ENCODE results near the gene SH3RF2. TPM values are rescaled to one million over a fixed set of nuclear protein-coding genes. Genes with fewer than 3 reads are reported as not detected.

Gene SH3RF2
- total RNA-seq, 4 donors from 2014 or later: 39.6 to 118 (median 96.0) TPM

- H3K4me1 ChIP-seq: no peaks in the 10 kb centered on the region
- H3K4me3 ChIP-seq: no peak overlapping the region
- no peaks in the 10 kb centered on the region for H3K36me3 ChIP-seq
- no peaks in the 10 kb centered on the region for H3K27me3 ChIP-seq
- no peaks in the 10 kb centered on the region for H3K9me3 ChIP-seq
- TF ChIP-seq POLR2A (IDR thresholded peaks at IDR 0.05) (no peak), CTCF (IDR thresholded peaks at IDR 0.05) (no peak)
- no peak for DNase-seq
- H3K27ac ChIP-seq: no peak overlapping the region
Observed at GRCh38 chr5:146081556-146081955, 145.2 kb downstream of the SH3RF2 start.

- Histone ChIP-seq H3K27ac (no peak overlapping the region), H3K9me3 (no peaks in the 10 kb centered on the region), H3K27me3 (no peaks in the 10 kb centered on the region), H3K4me1 (no peaks in the 10 kb centered on the region), H3K4me3 (no peak overlapping the region), H3K36me3 (no peaks in the 10 kb centered on the region)
- DNase-seq: no peak
- no peak for TF ChIP-seq CTCF (IDR thresholded peaks at IDR 0.05)
- TF ChIP-seq POLR2A (IDR thresholded peaks at IDR 0.05): no peak
Observed at GRCh38 chr5:146082798-146083197, 146.4 kb downstream of the SH3RF2 start.

GRCh38 chr5:146084376-146084775 is 148.0 kb downstream of the SH3RF2 start:
- no peaks in the 10 kb centered on the region for H3K27me3 ChIP-seq
- no peaks in the 10 kb centered on the region for H3K9me3 ChIP-seq
- no peak overlapping the region for H3K4me3 ChIP-seq
- no peak overlapping the region for H3K27ac ChIP-seq
- H3K4me1 ChIP-seq: no peaks in the 10 kb centered on the region
- no peaks in the 10 kb centered on the region for H3K36me3 ChIP-seq
- DNase-seq: no peak
- no peak for TF ChIP-seq CTCF (IDR thresholded peaks at IDR 0.05)
- TF ChIP-seq POLR2A (IDR thresholded peaks at IDR 0.05): no peak

- Histone ChIP-seq H3K36me3 (no peaks in the 10 kb centered on the region), H3K4me3 (no peak overlapping the region), H3K27me3 (no peaks in the 10 kb centered on the region), H3K4me1 (no peaks in the 10 kb centered on the region), H3K27ac (no peak overlapping the region), H3K9me3 (no peaks in the 10 kb centered on the region)
- DNase-seq: no peak
- no peak for TF ChIP-seq POLR2A (IDR thresholded peaks at IDR 0.05)
Observed at GRCh38 chr5:146088098-146088497, 151.7 kb downstream of the SH3RF2 start.

- H3K9me3 ChIP-seq: no peaks in the 10 kb centered on the region
- H3K27ac ChIP-seq: no peak overlapping the region
- no peak for DNase-seq
- TF ChIP-seq POLR2A (IDR thresholded peaks at IDR 0.05): no peak
- no peak for TF ChIP-seq CTCF (IDR thresholded peaks at IDR 0.05)
- H3K4me3 ChIP-seq: no peak overlapping the region
- H3K36me3 ChIP-seq: no peaks in the 10 kb centered on the region
- H3K4me1 ChIP-seq: no peaks in the 10 kb centered on the region
- H3K27me3 ChIP-seq: no peaks in the 10 kb centered on the region
Observed at GRCh38 chr5:146089287-146089686, 152.9 kb downstream of the SH3RF2 start.

GRCh38 chr5:146091881-146092280 is 155.5 kb downstream of the SH3RF2 start:
- Histone ChIP-seq H3K9me3 (no peaks in the 10 kb centered on the region), H3K36me3 (no peaks in the 10 kb centered on the region), H3K27ac (no peak overlapping the region), H3K27me3 (no peaks in the 10 kb centered on the region), H3K4me3 (no peak overlapping the region), H3K4me1 (no peaks in the 10 kb centered on the region)
- TF ChIP-seq POLR2A (IDR thresholded peaks at IDR 0.05) (no peak), CTCF (IDR thresholded peaks at IDR 0.05) (no peak)
- DNase-seq: no peak
